Mesothelial cell of epicardium (in vitro differentiated cells): ENCODE results near the gene GUCY1A2. TPM values are rescaled to one million over a fixed set of nuclear protein-coding genes. Genes with fewer than 3 reads are reported as not detected.

Experiments used
- DNase-seq, 2 experiments: peaks; one replicate each; pipeline ENCODE4 v3.0.0; 2021; ENCODE audit warnings: low spot score in 2 of 2; ENCODE audit not compliant: unreplicated experiment in 2 of 2
- H3K27ac Mint-ChIP-seq: 2 replicates; pipeline ENCODE4 v1.8.0; 2021; ENCODE audit warnings: mixed read lengths
- H3K27me3 Mint-ChIP-seq: 2 replicates; pipeline ENCODE4 v1.8.0; 2021; ENCODE audit warnings: low read depth, mixed read lengths
- H3K36me3 Mint-ChIP-seq: 2 replicates; pipeline ENCODE4 v1.8.0; 2021; ENCODE audit warnings: mixed read lengths
- H3K4me1 Mint-ChIP-seq: 2 replicates; pipeline ENCODE4 v1.8.0; 2021; ENCODE audit warnings: mixed read lengths
- H3K4me3 Mint-ChIP-seq: 2 replicates; pipeline ENCODE4 v1.8.0; 2021; ENCODE audit warnings: mild to moderate bottlenecking, moderate library complexity, mixed read lengths
- H3K9me3 Mint-ChIP-seq: 2 replicates; pipeline ENCODE4 v1.8.0; 2021; ENCODE audit warnings: mixed read lengths
- total RNA-seq: library from RNA; stranded (reverse); gene quantifications from 3 replicates; pipeline ENCODE4 v1.2.1, GENCODE V29; 2021
- TF ChIP-seq, protein P1 (sequence below): fragments of 200-600 bp; sonication (generic); IDR thresholded peaks from one replicate; pipeline ENCODE4 v1.5.0; 2021; ENCODE audit warnings: antibody characterized with exemption; ENCODE audit not compliant: unreplicated experiment

GUCY1A2 gene
- total RNA-seq, 1 donor from 2014 or later = 13.6 TPM

GRCh38 chr11:107011977-107012376 lies 6.3 kb downstream of the GUCY1A2 start:
- H3K4me1 Mint-ChIP-seq = peaks cover 32% of the 10 kb centered on the region
- DNase-seq = no peak
- H3K27ac Mint-ChIP-seq = peak overlapping the region; percentile 81
- no peak overlapping the region for H3K4me3 Mint-ChIP-seq
- H3K27me3 Mint-ChIP-seq = peaks cover 6% of the 10 kb centered on the region
- no peaks in the 10 kb centered on the region for H3K36me3 Mint-ChIP-seq
- TF ChIP-seq, protein P1, sequence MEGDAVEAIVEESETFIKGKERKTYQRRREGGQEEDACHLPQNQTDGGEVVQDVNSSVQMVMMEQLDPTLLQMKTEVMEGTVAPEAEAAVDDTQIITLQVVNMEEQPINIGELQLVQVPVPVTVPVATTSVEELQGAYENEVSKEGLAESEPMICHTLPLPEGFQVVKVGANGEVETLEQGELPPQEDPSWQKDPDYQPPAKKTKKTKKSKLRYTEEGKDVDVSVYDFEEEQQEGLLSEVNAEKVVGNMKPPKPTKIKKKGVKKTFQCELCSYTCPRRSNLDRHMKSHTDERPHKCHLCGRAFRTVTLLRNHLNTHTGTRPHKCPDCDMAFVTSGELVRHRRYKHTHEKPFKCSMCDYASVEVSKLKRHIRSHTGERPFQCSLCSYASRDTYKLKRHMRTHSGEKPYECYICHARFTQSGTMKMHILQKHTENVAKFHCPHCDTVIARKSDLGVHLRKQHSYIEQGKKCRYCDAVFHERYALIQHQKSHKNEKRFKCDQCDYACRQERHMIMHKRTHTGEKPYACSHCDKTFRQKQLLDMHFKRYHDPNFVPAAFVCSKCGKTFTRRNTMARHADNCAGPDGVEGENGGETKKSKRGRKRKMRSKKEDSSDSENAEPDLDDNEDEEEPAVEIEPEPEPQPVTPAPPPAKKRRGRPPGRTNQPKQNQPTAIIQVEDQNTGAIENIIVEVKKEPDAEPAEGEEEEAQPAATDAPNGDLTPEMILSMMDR = no peak
- H3K9me3 Mint-ChIP-seq = no peaks in the 10 kb centered on the region

GRCh38 chr11:107009190-107009589 lies 9.1 kb downstream of the GUCY1A2 start:
- TF ChIP-seq, protein P1 = no peak
- no peaks in the 10 kb centered on the region for H3K9me3 Mint-ChIP-seq
- no peak overlapping the region for H3K27ac Mint-ChIP-seq
- H3K27me3 Mint-ChIP-seq = no peaks in the 10 kb centered on the region
- no peak for DNase-seq
- H3K4me1 Mint-ChIP-seq = peaks cover 12% of the 10 kb centered on the region
- no peaks in the 10 kb centered on the region for H3K36me3 Mint-ChIP-seq
- H3K4me3 Mint-ChIP-seq = no peak overlapping the region

DNA sequence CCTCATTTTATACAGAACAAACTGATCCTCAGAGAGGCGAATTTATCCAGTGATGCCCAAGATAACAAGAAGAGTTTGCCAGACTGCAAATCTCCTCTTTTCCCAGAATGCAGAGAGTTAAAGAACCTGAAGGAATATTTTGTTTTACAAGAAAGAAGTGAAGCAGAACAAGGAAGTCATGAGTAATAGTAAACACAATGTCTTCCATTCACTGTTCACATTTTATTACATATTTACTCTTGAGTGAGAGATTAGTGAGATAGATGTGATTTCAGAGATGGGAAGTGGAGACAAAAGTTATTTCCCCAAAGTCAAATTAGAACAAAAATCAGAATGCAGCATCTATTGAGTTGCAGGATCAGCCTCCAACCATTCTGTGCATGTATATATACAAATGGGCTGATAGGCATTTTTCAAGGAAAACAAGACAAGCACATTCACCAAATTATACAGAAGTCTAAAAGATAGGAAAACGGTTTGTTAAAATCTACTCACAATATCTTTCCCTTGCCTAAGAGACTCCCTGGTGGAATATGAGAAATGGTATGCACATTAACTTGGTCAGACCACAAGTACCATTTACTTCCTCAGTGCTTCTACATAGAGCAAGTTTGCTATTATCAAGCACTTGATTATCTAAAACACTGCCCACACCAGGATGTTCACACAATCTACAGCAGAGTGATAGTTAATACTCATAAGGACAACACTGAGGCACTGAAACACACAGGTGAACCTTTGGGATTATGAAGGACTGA lies 12.0 kb downstream of the GUCY1A2 start:
- DNase-seq = no peak
- Mint-ChIP-seq H3K36me3 (no peaks in the 10 kb centered on the region), H3K27me3 (no peaks in the 10 kb centered on the region), H3K4me1 (no peaks in the 10 kb centered on the region), H3K27ac (no peak overlapping the region), H3K4me3 (no peak overlapping the region), H3K9me3 (no peaks in the 10 kb centered on the region)
- TF ChIP-seq, protein P1 = no peak

- TF ChIP-seq, protein P1 = no peak
- no peak for DNase-seq
- H3K4me1 Mint-ChIP-seq = peaks cover 21% of the 10 kb centered on the region
- no peak overlapping the region for H3K27ac Mint-ChIP-seq
- no peaks in the 10 kb centered on the region for H3K27me3 Mint-ChIP-seq
- H3K36me3 Mint-ChIP-seq = no peaks in the 10 kb centered on the region
- H3K9me3 Mint-ChIP-seq = no peaks in the 10 kb centered on the region
- no peak overlapping the region for H3K4me3 Mint-ChIP-seq
These were observed 19.1 kb downstream of the GUCY1A2 start for GRCh38 chr11:106999196-106999595.

DNA sequence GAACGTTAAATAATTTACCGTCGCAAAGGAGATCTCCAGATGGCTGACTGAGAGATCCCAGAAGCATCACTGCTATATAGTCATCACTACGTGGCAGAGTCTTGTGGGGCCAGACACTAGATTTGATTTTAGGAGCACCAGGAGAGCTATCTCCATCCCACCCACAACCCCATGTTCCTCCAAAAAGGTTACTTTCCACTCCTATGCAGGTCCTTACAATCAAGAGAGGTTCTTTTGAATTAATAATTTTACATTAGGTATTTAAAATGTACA lies 19.4 kb downstream of the GUCY1A2 start:
- peaks cover 22% of the 10 kb centered on the region for H3K4me1 Mint-ChIP-seq
- H3K27ac Mint-ChIP-seq = no peak overlapping the region
- H3K4me3 Mint-ChIP-seq = no peak overlapping the region
- TF ChIP-seq, protein P1 = no peak
- H3K36me3 Mint-ChIP-seq = no peaks in the 10 kb centered on the region
- no peak for DNase-seq
- H3K27me3 Mint-ChIP-seq = no peaks in the 10 kb centered on the region
- no peaks in the 10 kb centered on the region for H3K9me3 Mint-ChIP-seq
